B cell (primary cell): ENCODE results near the gene TBC1D9B.

Source experiments
- CTCF ChIP-seq: fragments of 200-600 bp; IDR thresholded peaks from one replicate; pipeline ENCODE4 v1.8.0; 2022; ENCODE audit warnings: antibody characterized with exemption, mild to moderate bottlenecking
- EZH2 ChIP-seq: IDR thresholded peaks from 2 replicates; pipeline ENCODE4 v1.6.1; 2012; ENCODE audit warnings: borderline replicate concordance, low read depth, mild to moderate bottlenecking, moderate library complexity, low read length; ENCODE audit not compliant: insufficient read depth, poor library complexity, severe bottlenecking

- TF ChIP-seq CTCF (no peak), EZH2 (no peak)
Observed at GRCh38 chr5:179873588-179874110, 34.0 kb downstream of the TBC1D9B start.
